GM21381 (cell line): ENCODE measurements around the gene SMAD6.

ENCODE experiments used
- ATAC-seq: cut with Tn5 transposase; IDR thresholded peaks from one replicate; pipeline ENCODE4 v1.9.1; 2021; ENCODE audit warnings: mild to moderate bottlenecking, moderate library complexity; ENCODE audit not compliant: unreplicated experiment

The SMAD6 gene

DNA sequence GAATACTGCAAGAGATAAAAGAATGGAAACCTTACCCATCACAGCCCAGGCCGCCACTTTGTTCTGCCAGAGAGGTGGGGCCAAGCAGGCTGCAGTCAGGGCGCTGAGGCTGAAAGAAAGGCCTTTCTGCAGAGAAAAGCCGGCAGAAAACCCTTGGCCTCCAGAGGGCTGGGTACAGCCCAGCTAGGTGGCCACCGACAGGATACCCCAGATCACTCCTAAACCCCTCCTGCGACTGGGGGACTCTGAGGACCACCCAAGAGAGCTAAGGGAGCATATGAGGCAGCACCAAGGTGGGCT is 69.3 kb downstream of the SMAD6 start:
- ATAC-seq: no peak

GRCh38 chr15:66772604-66773128 is 70.6 kb downstream of the SMAD6 start:
- no peak for ATAC-seq

DNA sequence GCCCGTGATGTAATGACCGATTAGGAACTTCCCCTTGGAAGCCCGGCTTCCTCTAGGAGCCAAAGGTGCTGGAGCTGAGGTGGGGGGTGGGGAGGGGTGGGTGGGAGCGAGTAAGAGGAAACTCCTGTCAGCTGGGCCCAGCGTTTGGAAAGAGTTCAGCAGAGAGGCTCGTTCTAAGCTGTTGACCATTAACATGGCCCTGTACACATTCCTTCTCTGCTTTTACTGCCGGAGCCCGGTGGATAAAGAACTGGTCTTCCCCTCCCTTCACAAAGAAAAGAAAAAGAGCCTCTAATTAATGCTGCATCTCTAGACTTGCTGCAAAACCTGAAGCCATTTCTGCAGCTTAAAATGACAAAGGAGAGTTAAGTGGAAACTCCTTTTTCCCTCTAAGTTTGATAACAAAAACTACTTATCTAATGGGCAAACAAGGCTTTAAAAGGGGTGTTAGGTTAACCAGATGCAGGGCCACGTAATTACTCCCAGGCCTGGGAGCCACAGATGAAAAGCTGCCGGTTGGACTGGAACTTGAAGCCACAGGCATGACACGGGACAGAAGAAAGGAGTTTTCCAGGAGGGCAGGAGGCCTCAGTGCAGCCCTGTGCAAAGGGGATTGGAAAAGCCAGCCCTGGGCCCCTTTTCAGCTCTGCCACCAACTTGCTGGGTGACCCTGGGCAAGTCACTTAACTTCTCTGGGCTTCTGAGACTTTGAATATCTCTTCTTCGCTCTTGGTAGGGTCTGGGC is 71.3 kb downstream of the SMAD6 start:
- no peak for ATAC-seq

DNA sequence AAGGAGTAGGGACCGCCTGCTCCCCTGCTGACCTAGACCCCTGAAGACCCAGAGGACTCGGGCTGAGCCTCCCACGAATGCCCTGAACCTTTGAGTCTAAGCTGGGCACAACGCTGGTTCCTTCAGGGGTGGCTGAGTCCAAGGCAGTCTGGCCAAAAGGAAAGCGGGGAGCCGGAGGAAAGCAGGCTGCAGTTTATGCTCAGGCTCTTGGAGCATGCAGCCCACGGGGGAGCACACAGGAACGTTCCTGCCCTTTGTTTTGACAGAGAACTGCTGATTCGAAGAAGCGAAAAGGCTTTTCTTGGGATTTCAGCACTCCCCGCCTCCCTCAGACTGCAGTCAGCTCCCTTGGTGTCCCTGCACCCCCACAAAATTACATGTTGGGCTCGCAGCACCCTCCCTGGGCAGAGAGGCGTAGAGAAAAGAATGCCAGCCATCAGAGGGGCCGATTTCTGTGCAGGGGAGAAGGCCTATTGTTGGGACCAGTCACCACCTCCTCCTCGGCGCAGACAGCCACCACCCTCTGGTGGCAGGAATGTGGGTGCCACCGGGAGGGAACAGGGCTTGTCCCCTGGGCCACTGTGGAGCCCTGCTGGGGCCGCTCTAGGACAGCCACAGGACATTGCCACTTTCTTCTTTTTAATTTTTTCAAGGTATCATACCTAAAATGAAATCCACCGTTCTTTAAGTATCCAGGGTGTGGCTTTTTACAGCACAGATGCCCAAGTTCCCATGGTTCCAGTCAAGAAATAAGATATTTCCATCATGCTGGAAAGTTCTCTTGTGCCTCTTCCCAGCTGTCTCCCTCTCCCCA is 72.2 kb downstream of the SMAD6 start:
- ATAC-seq: no peak

DNA sequence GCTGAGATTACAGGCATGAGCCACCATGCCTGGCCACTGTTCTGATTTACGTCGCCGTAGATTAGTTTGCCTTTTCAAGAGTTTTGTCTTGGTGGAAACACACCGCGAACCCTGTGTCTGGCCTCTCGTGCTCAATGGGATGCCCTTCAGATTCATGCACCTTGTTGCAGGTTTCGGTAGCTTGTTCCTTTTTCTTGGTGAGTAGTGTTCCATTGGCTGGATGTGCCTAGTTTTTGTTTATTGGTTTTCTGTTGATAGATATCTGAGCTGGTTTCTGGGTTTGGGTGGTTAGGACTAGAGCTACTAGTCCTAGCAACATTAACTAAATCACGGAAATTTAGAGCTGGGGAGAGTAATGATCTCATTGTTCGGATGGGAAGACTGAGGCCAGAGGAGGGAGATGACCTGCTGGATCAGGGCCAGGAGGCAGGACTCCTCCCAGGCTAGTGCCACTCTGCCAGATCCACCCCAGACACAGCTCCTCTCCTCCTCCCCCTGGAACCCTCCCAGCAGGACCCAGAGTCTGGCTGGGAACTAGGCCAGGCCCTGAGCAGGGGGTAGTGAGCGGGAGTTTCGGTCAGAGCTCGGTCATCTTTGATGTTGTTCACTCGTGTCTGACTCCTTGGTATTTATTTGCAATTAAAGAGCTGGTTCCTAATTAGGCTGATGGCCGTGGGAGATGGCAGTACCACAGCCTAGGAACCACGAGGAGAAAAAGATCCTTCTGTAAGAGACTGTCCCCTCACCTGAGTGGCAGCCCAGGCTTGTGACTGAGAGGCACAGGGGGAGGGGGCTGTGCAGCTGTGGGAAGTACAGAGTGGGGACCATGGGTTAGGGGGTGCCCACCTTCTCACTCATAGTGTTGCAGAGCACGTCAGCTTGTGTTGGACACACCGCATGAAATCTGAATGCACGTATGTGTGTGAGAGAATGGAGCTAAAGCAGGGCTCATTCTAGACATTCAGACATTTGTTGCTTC is 73.4 kb downstream of the SMAD6 start:
- ATAC-seq: no peak

GRCh38 chr15:66777054-66777453 is 75.0 kb downstream of the SMAD6 start:
- ATAC-seq: no peak

DNA sequence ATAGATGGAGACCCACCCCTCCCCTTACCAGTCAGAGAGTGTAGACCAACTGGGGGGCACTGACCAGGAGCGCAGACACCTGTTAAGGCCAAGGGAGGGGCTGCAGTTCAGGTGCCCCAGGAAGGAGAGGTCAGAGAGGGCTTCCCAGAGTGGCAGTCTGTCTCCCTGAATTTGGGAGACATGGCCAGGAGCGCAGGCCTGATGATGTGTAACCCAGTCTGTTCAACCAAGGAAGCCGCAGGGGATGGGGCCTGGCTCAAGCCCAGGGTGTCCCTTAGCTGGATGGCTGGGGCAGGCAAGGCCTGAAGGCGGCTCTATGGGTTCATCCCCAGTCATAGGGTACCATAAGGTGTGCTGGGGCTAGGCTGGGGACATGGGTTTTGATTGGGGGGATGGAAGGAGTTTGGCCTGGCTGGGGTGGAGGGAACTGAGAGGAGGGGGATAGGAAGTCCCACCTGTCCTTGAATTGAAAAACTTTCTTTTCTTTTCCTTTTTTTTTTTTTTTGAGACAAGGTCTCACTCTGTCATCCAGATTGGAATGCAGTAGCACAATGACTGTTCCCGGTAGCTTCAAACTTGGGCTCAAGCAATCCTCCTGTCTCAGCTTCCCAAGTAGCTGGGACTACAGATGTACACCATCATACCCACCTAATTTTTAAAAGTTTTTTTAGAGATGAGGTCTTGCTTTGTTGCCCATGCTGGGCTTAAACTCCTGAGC is 75.7 kb downstream of the SMAD6 start:
- no peak for ATAC-seq

GRCh38 chr15:66778314-66778665 is 76.3 kb downstream of the SMAD6 start:
- ATAC-seq: no peak

- no peak for ATAC-seq
Observed at GRCh38 chr15:66778716-66779115, 76.7 kb downstream of the SMAD6 start.

DNA sequence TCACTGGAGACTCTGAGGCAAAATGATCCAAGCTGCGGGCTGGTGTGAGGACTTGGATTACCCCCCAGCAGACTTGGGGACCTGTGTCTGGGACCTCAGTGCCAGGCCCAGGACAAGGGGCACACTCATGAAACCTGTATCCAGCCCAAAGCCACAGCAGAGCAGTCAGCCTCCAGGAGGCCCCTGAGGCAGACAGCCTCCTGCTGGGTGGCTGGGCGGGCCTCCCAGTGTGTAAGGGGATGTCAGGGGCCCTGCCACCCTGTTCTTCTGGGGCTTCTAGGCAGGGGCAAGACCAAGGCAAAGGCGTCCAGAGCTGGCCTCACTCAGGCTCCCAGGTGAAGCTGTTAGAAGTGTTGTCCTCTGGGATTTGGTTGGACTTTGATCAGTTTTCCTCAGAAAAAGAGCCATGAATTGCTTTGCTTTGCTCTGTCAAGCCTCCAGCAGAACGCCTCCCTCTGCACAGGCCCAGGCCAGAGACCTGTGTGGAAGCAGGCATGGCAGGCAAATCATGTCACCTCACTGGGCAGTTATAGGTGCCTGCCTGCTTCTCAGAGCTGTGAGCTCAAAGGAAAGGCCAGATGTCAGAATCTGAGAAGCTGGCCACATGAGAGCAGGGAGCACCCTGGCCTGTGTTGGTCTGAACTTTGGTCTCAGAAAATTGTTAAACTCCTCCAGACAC is 77.4 kb downstream of the SMAD6 start:
- ATAC-seq: no peak

DNA sequence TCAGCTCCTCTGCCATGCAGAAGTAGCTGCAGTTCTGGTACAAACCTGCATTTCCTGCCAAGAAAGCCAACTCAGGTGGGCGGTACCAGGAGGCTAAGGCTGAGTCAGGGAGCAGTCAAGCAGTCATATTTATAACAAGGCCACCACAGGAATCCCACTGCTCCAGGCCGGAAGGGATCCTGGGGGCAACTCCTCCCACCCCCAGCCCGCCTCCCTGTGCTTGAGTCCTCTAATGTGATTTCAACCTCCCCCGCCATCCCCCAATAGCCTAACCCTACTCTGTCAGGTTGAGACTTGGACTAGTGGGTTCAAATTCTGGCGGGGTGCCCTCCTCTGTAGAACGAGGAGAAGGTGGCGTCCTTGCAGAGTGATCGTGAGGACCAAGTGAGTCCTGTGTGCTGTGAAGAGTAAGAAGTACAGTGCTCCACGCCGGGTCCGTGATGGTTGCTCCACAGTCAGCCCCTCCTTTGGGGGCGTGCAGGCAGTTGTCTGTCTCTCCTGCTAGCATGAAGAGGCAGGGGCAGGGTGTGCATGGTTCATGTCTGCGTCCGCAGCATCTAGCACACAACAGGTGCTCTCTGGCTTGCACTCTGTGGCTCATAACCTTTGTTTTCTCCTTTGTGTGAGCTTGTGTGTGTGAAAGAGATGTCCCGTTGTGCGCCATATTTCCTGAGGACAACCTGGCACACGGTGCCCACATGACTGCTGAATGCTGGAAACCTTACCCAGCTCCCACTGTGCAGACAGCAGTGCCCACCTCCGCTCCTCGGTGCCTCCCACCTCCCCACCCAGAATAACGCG is 78.3 kb downstream of the SMAD6 start:
- no peak for ATAC-seq

DNA sequence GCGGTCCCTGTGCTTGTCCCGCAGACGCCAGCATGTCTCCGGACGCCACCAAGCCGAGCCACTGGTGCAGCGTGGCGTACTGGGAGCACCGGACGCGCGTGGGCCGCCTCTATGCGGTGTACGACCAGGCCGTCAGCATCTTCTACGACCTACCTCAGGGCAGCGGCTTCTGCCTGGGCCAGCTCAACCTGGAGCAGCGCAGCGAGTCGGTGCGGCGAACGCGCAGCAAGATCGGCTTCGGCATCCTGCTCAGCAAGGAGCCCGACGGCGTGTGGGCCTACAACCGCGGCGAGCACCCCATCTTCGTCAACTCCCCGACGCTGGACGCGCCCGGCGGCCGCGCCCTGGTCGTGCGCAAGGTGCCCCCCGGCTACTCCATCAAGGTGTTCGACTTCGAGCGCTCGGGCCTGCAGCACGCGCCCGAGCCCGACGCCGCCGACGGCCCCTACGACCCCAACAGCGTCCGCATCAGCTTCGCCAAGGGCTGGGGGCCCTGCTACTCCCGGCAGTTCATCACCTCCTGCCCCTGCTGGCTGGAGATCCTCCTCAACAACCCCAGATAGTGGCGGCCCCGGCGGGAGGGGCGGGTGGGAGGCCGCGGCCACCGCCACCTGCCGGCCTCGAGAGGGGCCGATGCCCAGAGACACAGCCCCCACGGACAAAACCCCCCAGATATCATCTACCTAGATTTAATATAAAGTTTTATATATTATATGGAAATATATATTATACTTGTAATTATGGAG is 79.1 kb downstream of the SMAD6 start:
- no peak for ATAC-seq

- ATAC-seq: no peak
Observed at GRCh38 chr15:66782785-66783184, 80.7 kb downstream of the SMAD6 start.

GRCh38 chr15:66783314-66783713 is 81.3 kb downstream of the SMAD6 start:
- ATAC-seq: no peak

DNA sequence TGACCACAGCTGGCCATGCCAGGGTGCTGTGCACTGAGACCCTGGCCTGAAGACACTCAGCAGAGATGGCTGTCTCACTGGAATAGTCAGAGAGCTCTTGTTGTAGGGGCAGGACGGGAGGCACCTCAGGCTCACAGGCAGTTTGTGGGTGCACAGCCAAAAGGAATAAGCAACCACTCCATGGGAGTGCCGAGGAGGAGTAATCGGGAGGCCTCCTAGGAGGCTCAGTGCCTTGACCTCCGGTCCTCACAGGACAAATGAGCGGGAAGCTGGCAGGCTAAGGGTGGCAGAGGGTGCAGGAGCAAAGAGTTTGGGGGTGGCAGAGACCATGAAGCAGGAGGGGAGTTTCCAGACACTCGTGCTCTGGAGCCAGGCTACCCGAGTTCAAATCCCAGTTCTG is 81.7 kb downstream of the SMAD6 start:
- ATAC-seq: no peak

DNA sequence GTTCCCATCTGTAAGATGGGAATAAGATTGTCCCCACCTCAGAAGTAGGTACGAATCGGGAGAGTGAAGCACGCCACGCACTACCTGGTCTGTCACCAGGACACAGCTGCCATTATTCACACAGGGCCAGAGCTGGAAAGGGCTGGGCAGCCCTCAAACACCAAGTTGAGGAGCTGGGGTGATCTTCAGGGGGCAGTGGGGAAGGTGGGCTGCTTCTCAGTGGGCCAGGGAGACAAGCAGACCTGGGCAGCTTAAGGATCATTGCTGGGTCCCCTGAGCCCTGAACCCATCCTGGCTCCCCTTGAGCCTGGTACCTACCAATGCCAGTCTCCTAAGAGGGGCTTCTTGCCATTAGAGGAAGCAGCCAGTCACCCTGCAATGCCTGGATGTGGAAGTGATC is 82.1 kb downstream of the SMAD6 start:
- no peak for ATAC-seq

- no peak for ATAC-seq
Observed at GRCh38 chr15:66785637-66786036, 83.6 kb downstream of the SMAD6 start.

DNA sequence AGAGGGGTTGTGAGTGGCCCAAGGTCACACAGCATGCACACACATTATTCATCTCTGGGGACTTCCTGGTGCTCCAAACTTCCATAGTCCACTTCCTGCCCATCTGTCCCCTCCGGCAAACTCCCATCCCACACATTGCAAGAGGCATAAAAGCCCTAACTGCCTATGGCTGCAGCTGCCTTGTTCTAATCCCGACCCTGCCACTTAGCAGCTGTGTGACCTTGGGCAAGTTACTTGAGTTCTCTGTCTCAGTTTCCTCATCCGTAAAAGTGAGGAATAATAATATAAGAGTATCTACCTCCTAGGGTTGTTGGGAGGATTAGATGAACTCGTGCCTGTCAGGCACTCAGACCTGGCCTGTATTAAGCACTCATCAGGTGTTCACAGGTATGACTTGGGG is 84.2 kb downstream of the SMAD6 start:
- no peak for ATAC-seq
